H1 (cell line): Measurements from ENCODE around the gene PRADC1. TPM values are rescaled to one million over a fixed set of nuclear protein-coding genes. Genes with fewer than 3 reads are reported as not detected.

Experiments used
- CTCF ChIA-PET: fragments of 300-600 bp; sonication (Branson Sonifier 250); formaldehyde crosslinking; loops from one replicate; lab custom pipeline; 2021; ENCODE audit not compliant: partially characterized antibody; lab: Charles Lee
- POLR2A ChIA-PET: fragments of 300-600 bp; sonication (Branson Sonifier 250); formaldehyde crosslinking; loops from one replicate; lab custom pipeline; 2021; ENCODE audit warnings: inconsistent platforms; ENCODE audit not compliant: partially characterized antibody; lab: Charles Lee
- DNase-seq, 2 experiments: peaks; one replicate each; pipeline versions ENCODE4 v3.0.0 to v3.0.0-alpha.2; 2010 to 2022; ENCODE audit warnings: low spot score in 2 of 2, low read depth in 1 of 2, mixed read lengths in 1 of 2
- FAIRE-seq: peaks from 2 replicates; lab custom pipeline; 2011; peaks lifted over from hg19 to GRCh38; lab: Jason Lieb, UNC
- H2AFZ ChIP-seq: 2 replicates; pipeline ENCODE4 v1.8.1; 2012; ENCODE audit warnings: low read length, inconsistent platforms
- H2AK5ac ChIP-seq: 2 replicates; pipeline ENCODE4 v1.6.1; 2013; ENCODE audit warnings: low read depth, low read length
- H2BK120ac ChIP-seq: replicated peaks from 2 replicates; pipeline ENCODE3; 2013; ENCODE audit warnings: low read depth, low read length, inconsistent platforms
- H2BK12ac ChIP-seq: 2 replicates; pipeline ENCODE4 v1.6.1; 2013; ENCODE audit warnings: low read depth, low read length
- H2BK15ac ChIP-seq: 2 replicates; pipeline ENCODE4 v1.6.1; 2013; ENCODE audit warnings: low read length
- H2BK20ac ChIP-seq: 2 replicates; pipeline ENCODE4 v1.6.1; 2013; ENCODE audit warnings: low read length
- H2BK5ac ChIP-seq: 2 replicates; pipeline ENCODE4 v1.6.1; 2013; ENCODE audit warnings: low read depth, low read length
- H3K14ac ChIP-seq: 2 replicates; pipeline ENCODE4 v1.6.1; 2013; ENCODE audit warnings: inconsistent platforms; ENCODE audit not compliant: insufficient read length
- H3K18ac ChIP-seq: 2 replicates; pipeline ENCODE4 v1.6.1; 2013; ENCODE audit warnings: low read length; ENCODE audit errors: extremely low read depth
- H3K23ac ChIP-seq: 2 replicates; pipeline ENCODE4 v1.6.1; 2013; ENCODE audit warnings: inconsistent platforms; ENCODE audit not compliant: insufficient read length
- H3K23me2 ChIP-seq: 2 replicates; pipeline ENCODE4 v1.6.1; 2013; ENCODE audit warnings: low read depth, low read length
- H3K27ac ChIP-seq: 2 replicates; pipeline ENCODE4 v1.6.1; 2011; ENCODE audit warnings: low read depth, low read length, inconsistent platforms
- H3K27me3 ChIP-seq, 4 experiments: replicated peaks in 1 of 4; 1 replicate in 1 of 4; 2 replicates in 3 of 4; pipeline versions ENCODE4 v1.6.1 to v1.8.1; 2011 to 2013; ENCODE audit warnings: low read length in 3 of 4, mild to moderate bottlenecking in 3 of 4, inconsistent platforms in 2 of 4, mixed read lengths in 2 of 4, moderate library complexity in 1 of 4; ENCODE audit not compliant: control insufficient read depth in 3 of 4, insufficient read depth in 3 of 4; ENCODE audit errors: extremely low read depth in 1 of 4
- H3K36me3 ChIP-seq, 4 experiments: 2 replicates each; pipeline versions ENCODE4 v1.6.1 to v1.8.1; 2011 to 2013; ENCODE audit warnings: mild to moderate bottlenecking in 4 of 4, low read length in 3 of 4, moderate library complexity in 2 of 4, control low read depth in 1 of 4, inconsistent platforms in 1 of 4; ENCODE audit not compliant: insufficient read depth in 4 of 4, control insufficient read depth in 2 of 4
- H3K4ac ChIP-seq: replicated peaks from 2 replicates; pipeline ENCODE3; 2013; ENCODE audit warnings: low read length, low read depth, mixed read lengths, inconsistent platforms; ENCODE audit not compliant: insufficient read length
- H3K4me1 ChIP-seq, 4 experiments: replicated peaks in 1 of 4; 1 replicate in 1 of 4; 2 replicates in 3 of 4; pipeline versions ENCODE4 v1.6.1 to v1.8.1; 2011 to 2013; ENCODE audit warnings: low read length in 3 of 4, inconsistent platforms in 2 of 4, mixed read lengths in 1 of 4; ENCODE audit not compliant: insufficient read depth in 4 of 4, control insufficient read depth in 3 of 4
- H3K4me2 ChIP-seq, 2 experiments: 2 replicates each; pipeline versions ENCODE4 v1.6.1 to v1.8.1; 2011 to 2013; ENCODE audit warnings: low read depth in 2 of 2, low read length in 2 of 2, control low read depth in 1 of 2, inconsistent platforms in 1 of 2, mild to moderate bottlenecking in 1 of 2; ENCODE audit not compliant: insufficient read depth in 1 of 2
- H3K4me3 ChIP-seq, 4 experiments: fragments of 200-600, 300-600 bp in 1 of 4; sonication (generic), shearing (Covaris generic), sonication (Bioruptor Twin) in 1 of 4; 2 replicates each; pipeline versions ENCODE4 v1.5.1 to v1.8.1; 2011 to 2016; ENCODE audit warnings: low read length in 4 of 4, low read depth in 3 of 4, control low read depth in 2 of 4, inconsistent platforms in 2 of 4, mild to moderate bottlenecking in 2 of 4, mixed read lengths in 1 of 4, moderate library complexity in 1 of 4; ENCODE audit not compliant: insufficient read depth in 2 of 4; ENCODE audit errors: extremely low read depth in 1 of 4
- H3K56ac ChIP-seq: replicated peaks from 2 replicates; pipeline ENCODE3; 2013; ENCODE audit warnings: low read depth, mild to moderate bottlenecking, mixed read lengths, low read length, inconsistent platforms; ENCODE audit not compliant: insufficient read length
- H3K79me1 ChIP-seq: 2 replicates; pipeline ENCODE4 v1.6.1; 2013; ENCODE audit warnings: low read depth, low read length, control low read depth
- H3K79me2 ChIP-seq, 2 experiments: 2 replicates each; pipeline versions ENCODE4 v1.6.1 to v1.8.1; 2012 to 2013; ENCODE audit warnings: low read length in 2 of 2, mild to moderate bottlenecking in 2 of 2, inconsistent platforms in 1 of 2; ENCODE audit not compliant: insufficient read depth in 2 of 2, control insufficient read depth in 1 of 2
- H3K9ac ChIP-seq, 4 experiments: replicated peaks in 1 of 4; 1 replicate in 1 of 4; 2 replicates in 3 of 4; pipeline versions ENCODE4 v1.6.1 to v1.8.1; 2011 to 2013; ENCODE audit warnings: low read depth in 3 of 4, low read length in 3 of 4, control low read depth in 2 of 4, mild to moderate bottlenecking in 2 of 4, moderate library complexity in 2 of 4, inconsistent platforms in 1 of 4; ENCODE audit errors: extremely low read depth in 1 of 4
- H3K9me3 ChIP-seq, 2 experiments: 2 replicates each; pipeline versions ENCODE4 v1.6.1 to v1.8.1; 2012 to 2013; ENCODE audit warnings: mild to moderate bottlenecking in 2 of 2, moderate library complexity in 2 of 2, control low read depth in 1 of 2, inconsistent platforms in 1 of 2, low read depth in 1 of 2, low read length in 1 of 2, mixed read lengths in 1 of 2; ENCODE audit not compliant: insufficient read depth in 2 of 2
- H4K20me1 ChIP-seq, 2 experiments: replicated peaks in 1 of 2; 2 replicates each; pipeline versions ENCODE3 to v1.8.1; 2011 to 2013; ENCODE audit warnings: inconsistent platforms in 2 of 2, low read length in 2 of 2, mild to moderate bottlenecking in 1 of 2; ENCODE audit not compliant: insufficient read depth in 2 of 2, control insufficient read depth in 1 of 2
- H4K5ac ChIP-seq: 2 replicates; pipeline ENCODE4 v1.6.1; 2013; ENCODE audit warnings: low read length, low read depth, mixed read lengths, inconsistent platforms; ENCODE audit not compliant: insufficient read length
- H4K8ac ChIP-seq: 2 replicates; pipeline ENCODE4 v1.8.0; 2013; ENCODE audit warnings: mild to moderate bottlenecking, moderate library complexity, low read length, inconsistent platforms; ENCODE audit not compliant: insufficient read depth; ENCODE audit errors: extremely low read depth
- H4K91ac ChIP-seq: replicated peaks from 2 replicates; pipeline ENCODE3; 2013; ENCODE audit warnings: low read length, mixed read lengths, inconsistent platforms; ENCODE audit not compliant: insufficient read length
- EZH2 ChIP-seq: fragments of 200-600 bp; sonication (generic); IDR thresholded peaks from 2 replicates; pipeline ENCODE4 v1.7.1; 2012; ENCODE audit warnings: low read depth, mild to moderate bottlenecking, moderate library complexity, low read length, inconsistent platforms; ENCODE audit not compliant: severe bottlenecking
- POLR2AphosphoS5 ChIP-seq: IDR thresholded peaks from 2 replicates; pipeline ENCODE4 v1.6.1; 2011; ENCODE audit warnings: low read depth, low read length
- POU5F1 ChIP-seq: IDR thresholded peaks from 2 replicates; pipeline ENCODE4 v1.6.1; 2011; ENCODE audit warnings: low read depth, mild to moderate bottlenecking, low read length, moderate library complexity
- WGBS, 2 experiments: shearing (Covaris generic) in 1 of 2; methylation state at CpG; one replicate each; pipeline versions ENCODE4 v1.1.6 to v1.1.7; 2013 to 2015; ENCODE audit warnings: low lambda C conversion rate in 2 of 2, mixed read lengths in 2 of 2, inconsistent platforms in 1 of 2, low coverage in 1 of 2, missing lambda C conversion rate in 1 of 2; ENCODE audit not compliant: insufficient replicate concordance in 2 of 2, insufficient coverage in 1 of 2, insufficient read length in 1 of 2; ENCODE audit errors: extremely low coverage in 1 of 2, missing lambda C conversion rate in 1 of 2; 5-methylcytosine and 5-hydroxymethylcytosine counted together
- polyA plus RNA-seq, 7 experiments: library from polyadenylated mRNA; depleted of rRNA in 3 of 7; stranded (reverse) in 5 of 7; unstranded in 2 of 7; fragments of >200 nt in 5 of 7; fragments of 200-250 nt in 2 of 7; gene quantifications; 1 replicate in 5 of 7; 2 replicates in 1 of 7; 4 replicates in 1 of 7; pipeline versions ENCODE4 v1.2.1 to v1.2.3, GENCODE V29; 2011 to 2013; ENCODE audit warnings: missing spikeins in 2 of 7, mixed read lengths in 2 of 7
- total RNA-seq: library from RNA; stranded (reverse); fragmentation: NEBNext Ultra II Directional; extraction: Animal tissue kit (Norgen Biotek cat#: 25700); gene quantifications from 2 replicates; pipeline ENCODE4 v1.2.1, GENCODE V29; 2021

PRADC1 gene
- total and polyA plus RNA-seq, 2 of the 8 experiments (the other 6 are each of a cell fraction or from before 2014, with no cell fraction given): 8.9 to 13.1 TPM

DNA sequence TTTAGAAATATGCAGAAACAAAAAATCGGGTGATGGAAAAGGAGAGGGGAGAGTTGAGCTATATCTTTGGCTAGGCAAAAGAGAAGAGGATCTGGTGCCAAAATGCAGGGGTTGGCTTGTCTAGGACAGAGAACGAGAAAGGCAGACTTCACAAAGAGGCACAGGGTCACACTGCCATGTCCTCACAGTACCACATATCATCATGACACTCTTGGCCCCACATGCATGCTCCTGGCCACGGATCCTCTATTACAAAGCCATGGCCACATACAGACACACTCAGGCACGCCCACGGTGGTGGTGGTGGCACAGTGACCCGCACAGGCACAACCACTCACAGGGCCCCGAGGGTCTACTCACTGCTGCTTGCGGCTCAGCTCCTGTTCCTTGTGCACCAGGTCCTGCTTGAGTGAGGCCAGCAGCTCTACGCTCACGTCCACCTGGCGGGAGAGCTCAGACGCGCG is 35.4 kb upstream of the PRADC1 start:
- no peaks in the 10 kb centered on the region for H3K9me3 ChIP-seq
- peak overlapping the region; percentile 39 to 63 (median 54) for H3K4me3 ChIP-seq
- peaks cover 7% of the 10 kb centered on the region; the same call in 1 of the 2 replicates for H3K79me1 ChIP-seq
- CTCF ChIA-PET: interaction anchor here (0.8 to 2.1 kb wide), 11 partner anchors 9 to 112 kb away, joined by 3 to 18 read pairs (median 7); partner anchors contain the start of gene EGR4
- TF ChIP-seq EZH2 (peak; percentile 37), POU5F1 (no peak), POLR2AphosphoS5 (0 out of 2 replicates have a peak, but pooled peaks have one; percentile 36)
- TF ChIP-seq, all 59 proteins: peak for 2
- H3K79me2 ChIP-seq: no peaks in the 10 kb centered on the region; a peak in 1 of 4 replicates
- 0 out of 2 replicates have a peak overlapping the region, but pooled peaks have one; percentile 19 for H2BK15ac ChIP-seq
- POLR2A ChIA-PET: interaction anchor here (0.7 to 4.6 kb wide), 14 partner anchors 8 to 117 kb away, joined by 3 to 22 read pairs (median 4); partner anchors contain the start of genes ALMS1, CCT7, EGR4 and FBXO41
- H3K18ac ChIP-seq: peak overlapping the region; percentile 96
- H3K4me1 ChIP-seq: peaks cover 0 to 10% (median 6%) of the 10 kb centered on the region in 4 experiments; a peak in 5 of 7 replicates
- peak overlapping the region; percentile 92 for H4K8ac ChIP-seq
- H3K9ac ChIP-seq: peak overlapping the region in 3 of 4 experiments; percentile 14 to 70 (median 25); a peak in 5 of 7 replicates
- H2BK120ac ChIP-seq: no peak overlapping the region
- H4K91ac ChIP-seq: peak overlapping the region; percentile 16
- no peak overlapping the region for H3K4ac ChIP-seq
- peaks cover 3 to 32% of the 10 kb centered on the region in 2 experiments for H4K20me1 ChIP-seq
- H2BK12ac ChIP-seq: peak overlapping the region; percentile 84; the same call in 1 of the 2 replicates
- no peak overlapping the region for H3K14ac ChIP-seq
- no peak overlapping the region for H3K23ac ChIP-seq
- H4K5ac ChIP-seq: peak overlapping the region; percentile 22
- 23% methylated on average over 14 of the region's 14 CpGs; no CpG with 5 or more reads in 1 of the 2 experiments for WGBS, 2 experiments
- peak overlapping the region; percentile 77 to 99 for H3K4me2 ChIP-seq
- peaks cover 10% of the 10 kb centered on the region; the same call in 1 of the 2 replicates for H3K23me2 ChIP-seq
- H3K36me3 ChIP-seq: peaks cover 0 to 3% (median under 1%) of the 10 kb centered on the region in 4 experiments; a peak in 3 of 8 replicates
- no peak overlapping the region for H2AK5ac ChIP-seq
- no peak overlapping the region for H3K56ac ChIP-seq
- FAIRE-seq (no peak), DNase-seq (no peak)
- peaks cover 0 to 28% (median 23%) of the 10 kb centered on the region in 4 experiments; a peak in 6 of 7 replicates for H3K27me3 ChIP-seq
- no peak overlapping the region for H2BK20ac ChIP-seq
- no peak overlapping the region for H3K27ac ChIP-seq
- no peak overlapping the region for H2BK5ac ChIP-seq
- H2AFZ ChIP-seq: no peak overlapping the region
